ENCODE results near the gene FBXW7. TPM values are rescaled to one million over a fixed set of nuclear protein-coding genes. Genes with fewer than 3 reads are reported as not detected.

Gene FBXW7
- total RNA-seq, 1 donor from 2014 or later: 56.7 TPM

- intact Hi-C loops (cut with micrococcal nuclease): no loop called here
- TF ChIP-seq CTCF (IDR thresholded peaks at IDR 0.05; ENCODE audit: borderline replicate concordance): no peak
- H3K4me1 ChIP-seq: no peaks in the 10 kb centered on the region
- no peaks in the 10 kb centered on the region for H3K27me3 ChIP-seq (ENCODE audit: low read depth)
- H3K9me3 ChIP-seq (replicated peaks): no peaks in the 10 kb centered on the region
- no peak overlapping the region for H3K4me3 ChIP-seq
- H3K27ac ChIP-seq (replicated peaks): no peak overlapping the region
- no peak for DNase-seq
- no peaks in the 10 kb centered on the region for H3K36me3 ChIP-seq
Measured at GRCh38 chr4:152294765-152295164, 241.1 kb downstream of the FBXW7 start.

- Histone ChIP-seq H3K27ac (replicated peaks) (no peak overlapping the region), H3K9me3 (replicated peaks) (no peaks in the 10 kb centered on the region), H3K36me3 (no peaks in the 10 kb centered on the region), H3K27me3 (ENCODE audit: low read depth) (no peaks in the 10 kb centered on the region), H3K4me1 (no peaks in the 10 kb centered on the region), H3K4me3 (no peak overlapping the region)
- intact Hi-C loops (cut with micrococcal nuclease): no loop called here
- no peak for TF ChIP-seq CTCF (IDR thresholded peaks at IDR 0.05; ENCODE audit: borderline replicate concordance)
- DNase-seq: no peak
Measured at GRCh38 chr4:152294331-152294730, 241.6 kb downstream of the FBXW7 start.

GRCh38 chr4:152293527-152293926, 242.4 kb downstream of the FBXW7 start:
- no peak for TF ChIP-seq CTCF (IDR thresholded peaks at IDR 0.05; ENCODE audit: borderline replicate concordance)
- Histone ChIP-seq H3K9me3 (replicated peaks) (no peaks in the 10 kb centered on the region), H3K4me1 (no peaks in the 10 kb centered on the region), H3K4me3 (no peak overlapping the region), H3K27me3 (ENCODE audit: low read depth) (no peaks in the 10 kb centered on the region), H3K27ac (replicated peaks) (no peak overlapping the region), H3K36me3 (no peaks in the 10 kb centered on the region)
- intact Hi-C loops (cut with micrococcal nuclease): no loop called here
- DNase-seq: no peak

GRCh38 chr4:152290366-152290921, 245.4 kb downstream of the FBXW7 start:
- TF ChIP-seq CTCF (IDR thresholded peaks at IDR 0.05; ENCODE audit: borderline replicate concordance): no peak
- intact Hi-C loops (cut with micrococcal nuclease): no loop called here
- no peaks in the 10 kb centered on the region for H3K36me3 ChIP-seq
- H3K9me3 ChIP-seq (replicated peaks): no peaks in the 10 kb centered on the region
- no peak overlapping the region for H3K4me3 ChIP-seq
- no peak overlapping the region for H3K27ac ChIP-seq (replicated peaks)
- H3K27me3 ChIP-seq (ENCODE audit: low read depth): no peaks in the 10 kb centered on the region
- no peaks in the 10 kb centered on the region for H3K4me1 ChIP-seq
- no peak for DNase-seq

GRCh38 chr4:152289941-152290340, 246.0 kb downstream of the FBXW7 start:
- no peak for TF ChIP-seq CTCF (IDR thresholded peaks at IDR 0.05; ENCODE audit: borderline replicate concordance)
- Histone ChIP-seq H3K9me3 (replicated peaks) (no peaks in the 10 kb centered on the region), H3K27ac (replicated peaks) (no peak overlapping the region), H3K4me3 (no peak overlapping the region), H3K36me3 (no peaks in the 10 kb centered on the region), H3K27me3 (ENCODE audit: low read depth) (no peaks in the 10 kb centered on the region), H3K4me1 (no peaks in the 10 kb centered on the region)
- intact Hi-C loops (cut with micrococcal nuclease): no loop called here
- DNase-seq: no peak
